HG03521 (cell line): ENCODE results near the gene ASCC3.

ENCODE experiments used
- ATAC-seq: cut with Tn5 transposase; IDR thresholded peaks from one replicate; pipeline ENCODE4 v1.9.1; 2021; ENCODE audit warnings: mild to moderate bottlenecking, moderate library complexity; ENCODE audit not compliant: unreplicated experiment

ASCC3 gene

GRCh38 chr6:100468016-100468622 lies 413.0 kb downstream of the ASCC3 start:
- no peak for ATAC-seq

- no peak for ATAC-seq
Observed at GRCh38 chr6:100467129-100468015, 413.8 kb downstream of the ASCC3 start.

GRCh38 chr6:100466410-100467128 lies 414.6 kb downstream of the ASCC3 start:
- ATAC-seq: no peak

GRCh38 chr6:100465701-100466409 lies 415.3 kb downstream of the ASCC3 start:
- no peak for ATAC-seq

GRCh38 chr6:100464903-100465700 lies 416.0 kb downstream of the ASCC3 start, which contains the start of gene SIM1:
TSS of gene SIM1 (minus strand) at chr6:100464921. CDS start at chr6:100463468, 1,453 bp downstream.
- peak; percentile 86 for ATAC-seq

GRCh38 chr6:100464162-100464851 lies 416.8 kb downstream of the ASCC3 start:
- no peak for ATAC-seq

GRCh38 chr6:100463630-100464161 lies 417.4 kb downstream of the ASCC3 start:
- ATAC-seq: no peak

- ATAC-seq: no peak
Observed at GRCh38 chr6:100462706-100463629, 418.2 kb downstream of the ASCC3 start.

GRCh38 chr6:100461917-100462705 lies 419.0 kb downstream of the ASCC3 start:
- ATAC-seq: no peak

GRCh38 chr6:100461278-100461916 lies 419.7 kb downstream of the ASCC3 start:
- no peak for ATAC-seq

GRCh38 chr6:100460650-100461204 lies 420.4 kb downstream of the ASCC3 start:
- no peak for ATAC-seq

- no peak for ATAC-seq
Observed at GRCh38 chr6:100459592-100460184, 421.4 kb downstream of the ASCC3 start.

GRCh38 chr6:100458841-100459591 lies 422.1 kb downstream of the ASCC3 start:
- ATAC-seq: no peak
